Measurements from ENCODE around the gene SCGB1C1. TPM values are rescaled to one million over a fixed set of nuclear protein-coding genes. Genes with fewer than 3 reads are reported as not detected.

Gene SCGB1C1
- total and polyA plus RNA-seq, 9 of the 15 experiments (the other 6 are each of a cell fraction or from before 2014, with no cell fraction given) = not detected

DNA sequence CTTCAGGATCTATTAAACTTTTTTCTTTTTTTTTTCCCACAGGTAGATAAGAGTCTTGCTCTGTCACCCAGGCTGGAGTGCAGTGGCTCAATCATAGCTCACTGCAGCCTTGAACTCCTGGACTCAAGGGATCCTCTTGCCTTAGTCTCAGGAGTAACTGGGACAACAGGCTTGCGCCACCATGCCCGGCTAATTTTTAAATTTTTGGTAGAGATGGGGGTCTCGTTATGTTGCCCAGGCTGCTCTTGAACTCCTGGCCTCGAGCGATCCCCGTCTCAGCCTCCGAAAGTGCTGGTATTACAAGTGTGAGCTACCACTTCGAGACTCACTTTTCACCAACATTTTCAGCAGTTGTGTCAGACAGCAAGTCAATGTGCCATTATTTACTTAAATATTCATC lies 42.3 kb downstream of the SCGB1C1 start:
- peak overlapping the region; percentile 60 to 82 for H3K9ac ChIP-seq (ENCODE audit: insufficient read depth in 1 of 2, low read depth in 2 of 2, low read length in 2 of 2)
- DNase-seq (ENCODE audit: extremely low read depth in 1 of 4, low spot score in 3 of 4) (no peak), FAIRE-seq (no peak), ATAC-seq (no peak)
- peaks cover 10% of the 10 kb centered on the region; the same call in 1 of the 2 replicates for H4K20me1 ChIP-seq (replicated peaks; ENCODE audit: control insufficient read depth, insufficient read depth, low read length)
- H3K79me2 ChIP-seq (ENCODE audit: control insufficient read depth, insufficient read depth, low read length) = peaks cover 46% of the 10 kb centered on the region
- ChIA-PET POLR2A (interaction anchor here (0.6 to 1.6 kb wide), 5 partner anchors 12 to 171 kb away, joined by 3 to 6 read pairs (median 5); partner anchors contain the start of genes BET1L and RIC8A), CTCF (ENCODE audit: low intra/inter-chr PET ratio) (interaction anchor here (0.6 kb wide), 1 partner anchor 283 kb away, joined by 3 read pairs; no protein-coding TSS in a partner anchor)
- H3K4me1 ChIP-seq (replicated peaks in 1 of 2; ENCODE audit: control insufficient read depth in 2 of 2, insufficient read depth in 2 of 2, low read length in 2 of 2) = peaks cover 19 to 21% of the 10 kb centered on the region in 2 experiments; a peak in 4 of 5 replicates
- TF ChIP-seq EP300 (IDR thresholded peaks at IDR 0.05; ENCODE audit: low read length) (no peak), RAD51 (IDR thresholded peaks at IDR 0.05; ENCODE audit: borderline replicate concordance, low read depth) (no peak), NBN (IDR thresholded peaks at IDR 0.05; ENCODE audit: low read depth) (no peak), ZBTB17 (CRISPR knock-in tag; IDR thresholded peaks at IDR 0.05) (no peak), SPI1 (IDR thresholded peaks at IDR 0.05; ENCODE audit: borderline replicate concordance, low read depth, low read length) (no peak), JUN (IDR thresholded peaks at IDR 0.05; ENCODE audit: borderline replicate concordance, low read depth, low read length) (no peak), JUN (CRISPR knock-in tag; IDR thresholded peaks at IDR 0.05; ENCODE audit: borderline replicate concordance) (no peak), SAP30 (IDR thresholded peaks at IDR 0.05; ENCODE audit: borderline replicate concordance, insufficient read depth, low read depth, low read length, poor library complexity, severe bottlenecking) (no peak), YBX1 (IDR thresholded peaks at IDR 0.05) (no peak), CREB1 (IDR thresholded peaks at IDR 0.05) (no peak), CREB1 (CRISPR knock-in tag; IDR thresholded peaks at IDR 0.05) (no peak), ESRRA (IDR thresholded peaks at IDR 0.05; ENCODE audit: borderline replicate concordance, low read depth) (no peak)
- TF ChIP-seq, protein P1, sequence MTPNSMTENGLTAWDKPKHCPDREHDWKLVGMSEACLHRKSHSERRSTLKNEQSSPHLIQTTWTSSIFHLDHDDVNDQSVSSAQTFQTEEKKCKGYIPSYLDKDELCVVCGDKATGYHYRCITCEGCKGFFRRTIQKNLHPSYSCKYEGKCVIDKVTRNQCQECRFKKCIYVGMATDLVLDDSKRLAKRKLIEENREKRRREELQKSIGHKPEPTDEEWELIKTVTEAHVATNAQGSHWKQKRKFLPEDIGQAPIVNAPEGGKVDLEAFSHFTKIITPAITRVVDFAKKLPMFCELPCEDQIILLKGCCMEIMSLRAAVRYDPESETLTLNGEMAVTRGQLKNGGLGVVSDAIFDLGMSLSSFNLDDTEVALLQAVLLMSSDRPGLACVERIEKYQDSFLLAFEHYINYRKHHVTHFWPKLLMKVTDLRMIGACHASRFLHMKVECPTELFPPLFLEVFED (CRISPR knock-in tag; conservative IDR thresholded peaks at IDR 0.05) = no peak
- H3K9me1 ChIP-seq (ENCODE audit: control insufficient read depth, insufficient read depth, low read length) = no peaks in the 10 kb centered on the region
- H3K36me3 ChIP-seq (ENCODE audit: control insufficient read depth, insufficient read depth, low read length) = peaks cover 27% of the 10 kb centered on the region
- no peaks in the 10 kb centered on the region for H3K9me3 ChIP-seq (replicated peaks; ENCODE audit: control insufficient read depth, insufficient read depth, low read depth, low read length)
- BruUV-seq (replicated peaks) = TSS peak; percentile 73
- H3K27ac ChIP-seq (ENCODE audit: extremely low read depth, low read depth, low read length) = peak overlapping the region; percentile 89
- peak overlapping the region; percentile 86 for H3K4me2 ChIP-seq (ENCODE audit: insufficient read depth, low read length)
- no peak overlapping the region for H2AFZ ChIP-seq (ENCODE audit: low read depth, low read length)
- intact Hi-C loops (cut with micrococcal nuclease) = no loop called here
- WGBS (ENCODE audit: insufficient coverage, low coverage, missing lambda C conversion rate) = 81% methylated on average over 8 of the region's 8 CpGs
- no peaks in the 10 kb centered on the region for H3K27me3 ChIP-seq (ENCODE audit: control insufficient read depth in 2 of 2, insufficient read depth in 2 of 2, low read length in 2 of 2)
- in situ Hi-C loops (cut with MboI) = no loop called here
- H3K4me3 ChIP-seq = peak overlapping the region; percentile 90

All from K562 (cell line).